ENCODE data around the gene PIP5K1B.
A peak's percentile ranks its signal among the peaks of the same experiment; 100 is the strongest.

Gene PIP5K1B

GRCh38 chr9:69044240-69045219, 339.5 kb downstream of the PIP5K1B start:
- Histone ChIP-seq H3K79me2 (ENCODE audit: insufficient read depth, low read length) (peaks cover 82% of the 10 kb centered on the region), H3K27me3 (ENCODE audit: insufficient read depth, low read length, poor library complexity, severe bottlenecking) (no peaks in the 10 kb centered on the region), H4K20me1 (ENCODE audit: insufficient read depth, low read length, poor library complexity, severe bottlenecking) (peaks cover 9% of the 10 kb centered on the region), H3K9me2 (replicated peaks; ENCODE audit: low read depth, low read length) (no peaks in the 10 kb centered on the region), H3K4me3 (ENCODE audit: low read length, poor library complexity, severe bottlenecking) (peak overlapping the region; percentile 58), H2AFZ (ENCODE audit: low read length) (no peak overlapping the region), H3K9ac (ENCODE audit: low read depth, low read length, poor library complexity, severe bottlenecking) (peak overlapping the region; percentile 61), H3F3A (ENCODE audit: low read depth) (0 out of 2 replicates have a peak, but pooled peaks cover 3% of the 10 kb centered on the region), H3K4me2 (ENCODE audit: low read depth, low read length, poor library complexity, severe bottlenecking) (peak overlapping the region; percentile 83), H3K36me3 (ENCODE audit: insufficient read depth, low read length) (peaks cover 27% of the 10 kb centered on the region; the same call in 1 of the 2 replicates), H3K9me3 (ENCODE audit: insufficient read depth, low read depth, low read length) (no peaks in the 10 kb centered on the region), H3K4me1 (ENCODE audit: insufficient read depth, low read length, poor library complexity, severe bottlenecking) (peaks cover 64% of the 10 kb centered on the region)
- TF ChIP-seq EZH2phosphoT487 (IDR thresholded peaks at IDR 0.05; ENCODE audit: borderline replicate concordance): no peak
- TF ChIP-seq, protein P1, sequence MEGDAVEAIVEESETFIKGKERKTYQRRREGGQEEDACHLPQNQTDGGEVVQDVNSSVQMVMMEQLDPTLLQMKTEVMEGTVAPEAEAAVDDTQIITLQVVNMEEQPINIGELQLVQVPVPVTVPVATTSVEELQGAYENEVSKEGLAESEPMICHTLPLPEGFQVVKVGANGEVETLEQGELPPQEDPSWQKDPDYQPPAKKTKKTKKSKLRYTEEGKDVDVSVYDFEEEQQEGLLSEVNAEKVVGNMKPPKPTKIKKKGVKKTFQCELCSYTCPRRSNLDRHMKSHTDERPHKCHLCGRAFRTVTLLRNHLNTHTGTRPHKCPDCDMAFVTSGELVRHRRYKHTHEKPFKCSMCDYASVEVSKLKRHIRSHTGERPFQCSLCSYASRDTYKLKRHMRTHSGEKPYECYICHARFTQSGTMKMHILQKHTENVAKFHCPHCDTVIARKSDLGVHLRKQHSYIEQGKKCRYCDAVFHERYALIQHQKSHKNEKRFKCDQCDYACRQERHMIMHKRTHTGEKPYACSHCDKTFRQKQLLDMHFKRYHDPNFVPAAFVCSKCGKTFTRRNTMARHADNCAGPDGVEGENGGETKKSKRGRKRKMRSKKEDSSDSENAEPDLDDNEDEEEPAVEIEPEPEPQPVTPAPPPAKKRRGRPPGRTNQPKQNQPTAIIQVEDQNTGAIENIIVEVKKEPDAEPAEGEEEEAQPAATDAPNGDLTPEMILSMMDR (conservative IDR thresholded peaks at IDR 0.05; ENCODE audit: low read length): no peak

DNA sequence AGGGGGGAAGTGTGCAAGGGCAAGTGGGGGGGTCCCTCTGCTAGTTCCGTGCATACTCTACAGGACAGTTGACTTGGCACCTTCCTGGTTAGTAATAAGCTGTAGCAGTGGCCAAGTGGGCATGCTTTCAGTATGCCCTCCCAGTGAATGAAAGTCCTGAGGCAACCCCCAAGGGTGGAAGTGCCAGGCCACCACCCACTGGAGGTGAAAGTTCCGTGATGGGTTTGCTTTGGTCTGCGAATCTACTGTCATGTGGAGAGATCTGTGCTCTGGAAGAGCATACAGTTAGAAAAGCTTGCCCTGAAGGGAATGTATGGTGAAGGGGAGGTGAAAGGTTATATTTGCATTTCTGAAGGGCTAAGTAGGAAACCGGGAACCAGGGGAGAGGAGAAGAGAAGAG, 340.8 kb downstream of the PIP5K1B start:
- H3K4me3 ChIP-seq (ENCODE audit: low read length, poor library complexity, severe bottlenecking): no peak overlapping the region
- H3K27me3 ChIP-seq (ENCODE audit: insufficient read depth, low read length, poor library complexity, severe bottlenecking): no peaks in the 10 kb centered on the region
- no peak overlapping the region for H2AFZ ChIP-seq (ENCODE audit: low read length)
- peaks cover 77% of the 10 kb centered on the region for H3K79me2 ChIP-seq (ENCODE audit: insufficient read depth, low read length)
- 0 out of 2 replicates have a peak, but pooled peaks cover 3% of the 10 kb centered on the region for H3F3A ChIP-seq (ENCODE audit: low read depth)
- H3K9me3 ChIP-seq (ENCODE audit: insufficient read depth, low read depth, low read length): no peaks in the 10 kb centered on the region
- peaks cover 34% of the 10 kb centered on the region; the same call in 1 of the 2 replicates for H3K36me3 ChIP-seq (ENCODE audit: insufficient read depth, low read length)
- peaks cover 58% of the 10 kb centered on the region for H3K4me1 ChIP-seq (ENCODE audit: insufficient read depth, low read length, poor library complexity, severe bottlenecking)
- TF ChIP-seq EZH2phosphoT487 (IDR thresholded peaks at IDR 0.05; ENCODE audit: borderline replicate concordance): no peak
- TF ChIP-seq, protein P1 (conservative IDR thresholded peaks at IDR 0.05; ENCODE audit: low read length): no peak
- no peaks in the 10 kb centered on the region for H3K9me2 ChIP-seq (replicated peaks; ENCODE audit: low read depth, low read length)
- peak overlapping the region; percentile 83 for H3K4me2 ChIP-seq (ENCODE audit: low read depth, low read length, poor library complexity, severe bottlenecking)
- H3K9ac ChIP-seq (ENCODE audit: low read depth, low read length, poor library complexity, severe bottlenecking): peak overlapping the region; percentile 61
- H4K20me1 ChIP-seq (ENCODE audit: insufficient read depth, low read length, poor library complexity, severe bottlenecking): peaks cover 9% of the 10 kb centered on the region

GRCh38 chr9:69046723-69047122, 341.7 kb downstream of the PIP5K1B start:
- Histone ChIP-seq H3K9me2 (replicated peaks; ENCODE audit: low read depth, low read length) (no peaks in the 10 kb centered on the region), H3F3A (ENCODE audit: low read depth) (0 out of 2 replicates have a peak, but pooled peaks cover 3% of the 10 kb centered on the region), H3K4me3 (ENCODE audit: low read length, poor library complexity, severe bottlenecking) (peak overlapping the region; percentile 29), H4K20me1 (ENCODE audit: insufficient read depth, low read length, poor library complexity, severe bottlenecking) (peaks cover 9% of the 10 kb centered on the region), H2AFZ (ENCODE audit: low read length) (no peak overlapping the region), H3K79me2 (ENCODE audit: insufficient read depth, low read length) (peaks cover 68% of the 10 kb centered on the region), H3K4me1 (ENCODE audit: insufficient read depth, low read length, poor library complexity, severe bottlenecking) (peaks cover 51% of the 10 kb centered on the region), H3K36me3 (ENCODE audit: insufficient read depth, low read length) (peaks cover 41% of the 10 kb centered on the region; the same call in 1 of the 2 replicates), H3K9ac (ENCODE audit: low read depth, low read length, poor library complexity, severe bottlenecking) (peak overlapping the region; percentile 51), H3K4me2 (ENCODE audit: low read depth, low read length, poor library complexity, severe bottlenecking) (peak overlapping the region; percentile 48), H3K27me3 (ENCODE audit: insufficient read depth, low read length, poor library complexity, severe bottlenecking) (no peaks in the 10 kb centered on the region), H3K9me3 (ENCODE audit: insufficient read depth, low read depth, low read length) (no peaks in the 10 kb centered on the region)
- TF ChIP-seq, protein P1 (conservative IDR thresholded peaks at IDR 0.05; ENCODE audit: low read length): no peak
- no peak for TF ChIP-seq EZH2phosphoT487 (IDR thresholded peaks at IDR 0.05; ENCODE audit: borderline replicate concordance)

All from Loucy (cell line).